Superior temporal gyrus (tissue), 1 donor: ENCODE results near the gene NEK1.

ENCODE experiments used
- DNase-seq: peaks from one replicate; pipeline ENCODE4 v3.0.0-alpha.2; 2016; ENCODE audit errors: extremely low spot score

NEK1 gene

DNA sequence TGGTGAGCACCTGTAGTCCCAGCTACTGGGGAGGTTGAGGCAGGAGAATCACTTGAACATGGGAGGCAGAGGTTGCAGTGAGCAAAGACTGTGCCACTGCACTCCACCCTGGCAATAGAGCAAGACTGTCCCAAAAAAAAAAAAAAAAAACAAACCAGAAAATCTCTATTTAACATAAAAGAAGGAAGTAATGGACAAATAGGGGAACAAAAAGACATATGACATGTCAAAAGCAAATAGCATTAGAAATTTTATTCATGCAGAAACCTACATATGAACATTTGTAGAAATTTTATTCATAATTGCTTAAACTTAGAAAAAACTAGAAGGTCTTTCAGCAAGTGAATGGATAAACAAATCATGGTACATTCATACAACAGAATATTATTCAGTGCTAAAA is 244.6 kb downstream of the NEK1 start:
- DNase-seq = no peak

- DNase-seq = no peak
Measured at GRCh38 chr4:169366821-169367220, 245.6 kb downstream of the NEK1 start.

DNA sequence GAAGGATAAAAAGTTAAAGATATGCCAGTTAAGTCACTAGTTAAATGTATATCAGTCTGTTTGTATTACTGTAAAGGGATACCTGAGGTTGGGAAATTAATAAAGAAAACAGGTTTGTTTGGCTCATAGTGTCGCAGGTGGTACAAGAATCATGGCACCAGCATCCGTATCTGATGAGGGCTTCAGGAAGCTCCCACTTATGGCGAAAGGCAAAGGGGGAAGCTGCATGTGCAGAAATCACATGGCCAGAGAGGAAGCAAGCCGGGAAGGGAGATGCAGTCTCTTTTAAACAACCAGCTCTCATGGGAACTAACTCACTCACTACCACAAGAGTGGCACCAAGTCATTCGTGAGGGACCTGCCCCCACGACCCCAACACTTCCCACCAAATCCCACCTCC is 249.8 kb downstream of the NEK1 start:
- no peak for DNase-seq

DNA sequence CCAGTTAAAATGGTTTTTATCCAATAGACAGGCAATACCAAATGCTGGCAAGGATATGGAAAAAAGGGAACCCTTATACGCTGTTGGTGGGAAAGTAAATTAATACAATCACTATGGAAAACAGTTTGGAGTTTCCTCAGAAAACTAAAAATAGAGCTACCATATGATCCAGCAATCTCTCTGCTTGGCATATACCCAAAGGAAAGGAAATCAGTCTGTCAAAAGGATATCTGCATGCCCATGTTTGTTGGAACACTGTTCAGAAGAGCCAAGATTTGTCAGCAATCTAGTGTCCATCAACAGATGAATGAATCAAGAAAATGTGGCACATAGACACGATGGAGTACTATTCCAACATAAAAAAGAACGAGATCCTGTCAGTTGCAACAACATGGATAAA is 250.6 kb downstream of the NEK1 start:
- DNase-seq = no peak

DNA sequence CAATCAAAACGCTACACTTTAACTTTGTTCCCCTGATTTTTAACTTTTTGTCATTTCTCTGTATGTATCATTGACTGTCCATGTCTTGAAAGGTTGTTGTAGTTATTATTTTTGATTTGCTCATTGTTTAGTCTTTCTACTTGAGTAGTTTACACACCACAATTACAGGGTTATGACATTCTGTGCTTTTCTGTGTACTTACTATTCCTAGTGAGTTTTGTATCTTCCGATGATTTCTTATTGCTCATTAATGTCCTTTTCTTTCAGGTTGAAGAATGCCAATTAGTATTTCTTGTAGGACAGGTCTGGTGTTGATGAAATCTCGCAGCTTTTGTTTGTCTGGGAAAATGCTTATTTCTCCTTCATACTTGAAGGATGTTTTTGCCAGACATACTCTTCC is 252.4 kb downstream of the NEK1 start:
- no peak for DNase-seq

DNA sequence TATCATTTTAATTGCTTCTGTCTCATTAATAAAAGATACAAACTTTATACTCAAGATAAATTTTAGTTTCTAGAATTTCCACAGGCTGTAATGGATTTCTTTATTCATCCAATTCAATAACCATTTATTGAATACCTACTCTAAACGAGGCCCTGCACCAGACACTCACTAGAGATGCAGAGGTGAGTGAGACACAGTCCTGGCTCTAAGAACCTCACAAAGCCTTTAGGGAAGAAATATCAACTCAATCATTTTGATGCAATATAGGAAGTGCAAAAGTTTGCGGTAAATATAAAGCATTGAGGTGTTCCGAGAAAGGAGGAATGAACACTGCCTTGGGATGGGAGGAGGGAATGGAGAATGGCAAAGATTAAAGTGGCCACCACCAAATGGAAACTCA is 260.0 kb downstream of the NEK1 start:
- DNase-seq = no peak

DNA sequence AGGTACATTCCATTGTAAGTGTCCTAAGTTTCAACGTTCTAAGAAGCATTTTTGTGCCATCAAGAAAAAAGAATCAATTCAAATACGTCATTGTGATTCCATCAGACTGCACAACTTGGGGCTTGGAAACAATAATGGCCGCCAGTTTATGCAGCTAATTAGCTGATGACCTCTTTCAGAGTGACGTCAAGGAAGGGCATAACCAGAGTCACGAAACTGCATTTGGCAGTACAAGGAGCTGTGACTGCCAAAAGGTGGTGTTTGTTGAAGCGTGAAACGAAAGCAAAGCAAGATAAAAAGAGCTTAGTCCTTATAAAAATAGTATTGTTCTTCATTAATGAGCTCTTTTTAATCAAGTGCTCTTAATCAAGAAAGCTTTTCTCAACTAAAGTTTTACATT is 260.5 kb downstream of the NEK1 start:
- DNase-seq = peak; percentile 44

- peak; percentile 88 for DNase-seq
Measured at GRCh38 chr4:169348541-169348940, 263.8 kb downstream of the NEK1 start.

GRCh38 chr4:169346840-169347239 is 265.5 kb downstream of the NEK1 start:
- DNase-seq = no peak

GRCh38 chr4:169345316-169345721 is 267.1 kb downstream of the NEK1 start:
- DNase-seq = peak; percentile 88
